T1000 (cell line): Measurements from ENCODE around the gene THSD4.

ENCODE experiments used
- DNase-seq: peaks from one replicate; lab custom pipeline; 2025; ENCODE audit warnings: mixed read lengths; lab: John Stamatoyannopoulos, UW

The THSD4 gene

GRCh38 chr15:71543413-71543812 lies 428.1 kb downstream of the THSD4 start:
- no peak for DNase-seq

- no peak for DNase-seq
Measured at GRCh38 chr15:71545223-71545760, 430.0 kb downstream of the THSD4 start.

GRCh38 chr15:71545923-71546322 lies 430.7 kb downstream of the THSD4 start:
- no peak for DNase-seq

- no peak for DNase-seq
Measured at GRCh38 chr15:71547011-71547410, 431.7 kb downstream of the THSD4 start.

GRCh38 chr15:71548401-71548807 lies 433.1 kb downstream of the THSD4 start:
- DNase-seq = no peak

GRCh38 chr15:71549091-71549490 lies 433.8 kb downstream of the THSD4 start:
- no peak for DNase-seq

GRCh38 chr15:71549697-71550096 lies 434.4 kb downstream of the THSD4 start:
- no peak for DNase-seq

- DNase-seq = no peak
Measured at GRCh38 chr15:71551566-71551965, 436.3 kb downstream of the THSD4 start.

GRCh38 chr15:71559098-71559497 lies 443.8 kb downstream of the THSD4 start:
- DNase-seq = peak; percentile 48

GRCh38 chr15:71559616-71560015 lies 444.3 kb downstream of the THSD4 start:
- DNase-seq = no peak

- no peak for DNase-seq
Measured at GRCh38 chr15:71562251-71562650, 447.0 kb downstream of the THSD4 start.

GRCh38 chr15:71564217-71564616 lies 448.9 kb downstream of the THSD4 start:
- DNase-seq = no peak

- DNase-seq = no peak
Measured at GRCh38 chr15:71565006-71565405, 449.7 kb downstream of the THSD4 start.

- DNase-seq = no peak
Measured at GRCh38 chr15:71565631-71566160, 450.4 kb downstream of the THSD4 start.

- no peak for DNase-seq
Measured at GRCh38 chr15:71566226-71566625, 451.0 kb downstream of the THSD4 start.

GRCh38 chr15:71567173-71567572 lies 451.9 kb downstream of the THSD4 start:
- no peak for DNase-seq

- DNase-seq = no peak
Measured at GRCh38 chr15:71568227-71568626, 453.0 kb downstream of the THSD4 start.

- no peak for DNase-seq
Measured at GRCh38 chr15:71570736-71571135, 455.5 kb downstream of the THSD4 start.

GRCh38 chr15:71571641-71572040 lies 456.4 kb downstream of the THSD4 start:
- DNase-seq = no peak

- peak; percentile 62 for DNase-seq
Measured at GRCh38 chr15:71572452-71573053, 457.3 kb downstream of the THSD4 start.

GRCh38 chr15:71573599-71573998 lies 458.3 kb downstream of the THSD4 start:
- DNase-seq = no peak

GRCh38 chr15:71575474-71576045 lies 460.3 kb downstream of the THSD4 start:
- DNase-seq = no peak

GRCh38 chr15:71577071-71577470 lies 461.8 kb downstream of the THSD4 start:
- DNase-seq = no peak
